HG03520 (cell line): ENCODE measurements around the gene ATN1.
A peak's percentile ranks its signal among the peaks of the same experiment; 100 is the strongest.

Experiments used
- ATAC-seq: cut with Tn5 transposase; IDR thresholded peaks from one replicate; pipeline ENCODE4 v1.9.1; 2021; ENCODE audit warnings: mild to moderate bottlenecking, moderate library complexity; ENCODE audit not compliant: unreplicated experiment

ATN1 gene

GRCh38 chr12:6925540-6926279 is 2.0 kb upstream of the ATN1 start:
- ATAC-seq: no peak

- no peak for ATAC-seq
These were observed 403 bp downstream of the ATN1 start for GRCh38 chr12:6928022-6928702.

GRCh38 chr12:6928703-6929407 is 1.1 kb downstream of the ATN1 start:
- ATAC-seq: no peak

- ATAC-seq: no peak
These were observed 2.0 kb downstream of the ATN1 start for GRCh38 chr12:6929466-6930452.

GRCh38 chr12:6932766-6933165 is 5.0 kb downstream of the ATN1 start:
- no peak for ATAC-seq

GRCh38 chr12:6934110-6934509 is 6.4 kb downstream of the ATN1 start:
- ATAC-seq: no peak

GRCh38 chr12:6935371-6936193 is 7.8 kb downstream of the ATN1 start:
- no peak for ATAC-seq

GRCh38 chr12:6936194-6936635 is 8.5 kb downstream of the ATN1 start:
- ATAC-seq: no peak

GRCh38 chr12:6936636-6937480 is 9.1 kb downstream of the ATN1 start:
- no peak for ATAC-seq

GRCh38 chr12:6937481-6938352 is 10.0 kb downstream of the ATN1 start:
- peak; percentile 82 for ATAC-seq

- no peak for ATAC-seq
These were observed 10.8 kb downstream of the ATN1 start for GRCh38 chr12:6938353-6939190.

- no peak for ATAC-seq
These were observed 11.4 kb downstream of the ATN1 start for GRCh38 chr12:6939191-6939540.

- no peak for ATAC-seq
These were observed 13.5 kb downstream of the ATN1 start for GRCh38 chr12:6941267-6941666.

GRCh38 chr12:6941782-6942181 is 14.0 kb downstream of the ATN1 start:
- no peak for ATAC-seq

- ATAC-seq: no peak
These were observed 14.5 kb downstream of the ATN1 start for GRCh38 chr12:6942331-6942665.

GRCh38 chr12:6943389-6943721 is 15.6 kb downstream of the ATN1 start:
- peak; percentile 29 for ATAC-seq

- peak; percentile 33 for ATAC-seq
These were observed 16.1 kb downstream of the ATN1 start, which contains the start of the genes C12orf57 and RNU7-1 for GRCh38 chr12:6943722-6944380. TSS of gene C12orf57 (plus strand) at chr12:6944022. CDS start at chr12:6944122, 100 bp downstream. TSS of gene RNU7-1 (plus strand) at chr12:6943816.
